ENCODE results near the gene MMEL1. TPM values are rescaled to one million over a fixed set of nuclear protein-coding genes. Genes with fewer than 3 reads are reported as not detected.

The MMEL1 gene
- total RNA-seq, 1 donor from 2014 or later = 3.4 TPM

DNA sequence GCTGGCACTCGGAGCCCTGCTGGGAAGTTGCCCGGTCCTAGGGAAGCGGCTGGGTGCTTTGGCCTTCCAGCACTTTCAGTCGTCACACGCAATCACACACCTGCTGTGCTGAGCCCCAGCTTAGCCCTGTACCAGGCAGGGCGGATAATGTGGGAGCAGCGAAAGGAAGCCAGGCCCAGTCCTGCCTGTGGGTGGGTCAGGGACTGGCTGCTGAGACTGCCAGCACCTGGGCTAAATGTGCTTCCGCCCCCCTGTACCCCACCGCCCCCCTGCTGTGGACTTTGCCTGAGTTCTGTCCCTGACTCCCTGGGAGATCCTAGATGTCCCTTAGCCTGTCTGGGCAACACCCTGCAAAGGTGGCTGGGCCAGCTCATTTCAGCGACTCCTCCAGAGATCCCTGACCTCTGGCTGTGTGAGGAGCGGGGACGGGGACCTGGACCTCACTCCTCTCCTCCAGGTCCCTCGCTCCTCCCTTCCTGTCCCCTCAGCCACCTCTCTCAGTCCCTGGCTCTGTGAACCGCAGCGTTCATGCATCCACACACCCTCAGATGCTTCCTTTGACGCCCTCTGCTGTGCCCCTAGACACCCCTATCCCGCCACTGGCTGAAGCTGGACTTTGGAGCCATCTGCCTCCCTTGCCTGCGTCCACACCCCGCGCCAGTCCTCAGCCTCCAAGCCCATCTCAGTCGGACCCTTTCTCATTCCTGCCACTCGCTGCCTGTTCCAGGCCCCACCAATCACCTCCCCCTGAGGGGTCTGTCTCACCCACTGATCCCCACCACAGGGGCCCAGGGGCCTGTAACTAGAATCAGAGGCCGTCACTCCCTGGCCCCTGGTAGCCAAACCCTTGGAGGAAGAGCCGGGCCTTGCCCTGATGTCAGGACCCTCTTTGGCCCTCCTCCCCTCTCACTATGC is 1.4 kb downstream of the MMEL1 start:
- no peak for TF ChIP-seq CTCF (IDR thresholded peaks at IDR 0.05; ENCODE audit: unreplicated experiment)
- no peak for DNase-seq (ENCODE audit: low spot score in 2 of 2, unreplicated experiment in 2 of 2)
- Mint-ChIP-seq H3K27ac (no peak overlapping the region), H3K9me3 (peaks cover 10% of the 10 kb centered on the region), H3K4me3 (no peak overlapping the region), H3K36me3 (no peaks in the 10 kb centered on the region), H3K4me1 (no peaks in the 10 kb centered on the region), H3K27me3 (ENCODE audit: low read depth) (peaks cover 58% of the 10 kb centered on the region)

- DNase-seq (ENCODE audit: low spot score in 2 of 2, unreplicated experiment in 2 of 2) = no peak
- no peaks in the 10 kb centered on the region for H3K36me3 Mint-ChIP-seq
- H3K9me3 Mint-ChIP-seq = peaks cover 6% of the 10 kb centered on the region
- peaks cover 66% of the 10 kb centered on the region for H3K27me3 Mint-ChIP-seq (ENCODE audit: low read depth)
- no peaks in the 10 kb centered on the region for H3K4me1 Mint-ChIP-seq
- no peak for TF ChIP-seq CTCF (IDR thresholded peaks at IDR 0.05; ENCODE audit: unreplicated experiment)
- no peak overlapping the region for H3K27ac Mint-ChIP-seq
- H3K4me3 Mint-ChIP-seq = no peak overlapping the region
These were observed 2.2 kb downstream of the MMEL1 start for GRCh38 chr1:2630498-2631135.

DNA sequence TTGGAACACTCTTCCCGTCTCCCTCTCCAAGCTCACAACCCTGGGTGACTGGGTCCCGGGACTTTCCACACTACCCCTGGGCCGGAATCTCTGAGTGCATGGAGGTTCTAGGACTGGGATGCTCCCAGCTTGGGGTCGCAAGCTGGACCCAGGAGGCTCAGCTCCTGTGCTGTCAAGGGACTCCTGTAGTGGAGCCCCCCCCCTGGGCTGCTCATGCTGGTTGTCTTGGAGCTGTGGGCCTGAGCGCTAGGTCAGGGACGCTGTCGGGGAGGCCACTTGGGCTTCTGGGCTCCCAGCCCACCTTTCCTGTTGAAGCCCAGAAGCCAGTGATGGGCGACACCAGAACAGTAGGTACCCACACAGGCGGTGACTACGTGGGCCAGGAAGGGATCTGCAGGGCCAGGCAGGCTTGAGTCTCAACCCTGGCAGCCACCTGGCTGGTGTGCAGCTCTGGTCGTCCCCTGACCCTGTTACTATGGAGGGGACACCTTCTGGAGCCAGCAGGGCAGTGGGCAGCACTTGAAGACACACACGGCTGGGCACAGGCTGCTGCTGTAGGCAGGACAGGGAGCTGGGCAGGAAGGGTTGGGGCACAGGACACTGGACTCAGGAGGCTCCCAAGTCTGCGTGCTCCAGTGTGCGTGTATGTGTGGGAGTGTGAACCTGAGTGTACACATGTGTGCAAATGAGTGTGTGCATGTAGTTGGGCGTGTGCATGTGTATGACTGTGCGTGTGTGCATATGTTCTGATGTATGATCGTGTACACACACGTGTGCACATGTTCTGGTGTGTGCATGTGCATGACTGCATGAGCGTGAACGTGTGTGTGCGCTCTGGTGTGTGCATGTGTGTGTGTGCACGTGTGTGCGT is 3.0 kb downstream of the MMEL1 start:
- no peaks in the 10 kb centered on the region for H3K36me3 Mint-ChIP-seq
- H3K27ac Mint-ChIP-seq = no peak overlapping the region
- H3K9me3 Mint-ChIP-seq = peaks cover 6% of the 10 kb centered on the region
- peaks cover 73% of the 10 kb centered on the region for H3K27me3 Mint-ChIP-seq (ENCODE audit: low read depth)
- no peak overlapping the region for H3K4me3 Mint-ChIP-seq
- no peaks in the 10 kb centered on the region for H3K4me1 Mint-ChIP-seq
- no peak for TF ChIP-seq CTCF (IDR thresholded peaks at IDR 0.05; ENCODE audit: unreplicated experiment)
- DNase-seq (ENCODE audit: low spot score in 2 of 2, unreplicated experiment in 2 of 2) = no peak

GRCh38 chr1:2628933-2629626 is 3.7 kb downstream of the MMEL1 start:
- no peak overlapping the region for H3K4me3 Mint-ChIP-seq
- DNase-seq (ENCODE audit: low spot score in 2 of 2, unreplicated experiment in 2 of 2) = no peak
- no peaks in the 10 kb centered on the region for H3K4me1 Mint-ChIP-seq
- H3K36me3 Mint-ChIP-seq = no peaks in the 10 kb centered on the region
- peaks cover 6% of the 10 kb centered on the region for H3K9me3 Mint-ChIP-seq
- no peak overlapping the region for H3K27ac Mint-ChIP-seq
- H3K27me3 Mint-ChIP-seq (ENCODE audit: low read depth) = peaks cover 80% of the 10 kb centered on the region
- TF ChIP-seq CTCF (IDR thresholded peaks at IDR 0.05; ENCODE audit: unreplicated experiment) = no peak
